PFSK-1 (cell line): ENCODE data around the gene TBXA2R.

Experiments
- FOXP2 ChIP-seq: optimal IDR thresholded peaks from 2 replicates; pipeline ENCODE3; 2011; ENCODE audit warnings: borderline replicate concordance, control low read depth, inconsistent platforms; ENCODE audit not compliant: insufficient read depth; ENCODE audit errors: extremely low read length, extremely low read depth
- POLR2AphosphoS5 ChIP-seq: IDR thresholded peaks from 2 replicates; pipeline ENCODE4 v1.6.1; 2012; ENCODE audit warnings: low read depth, mild to moderate bottlenecking, control low read depth, low read length, moderate library complexity
- SIN3A ChIP-seq: IDR thresholded peaks from 2 replicates; pipeline ENCODE4 v1.6.1; 2012; ENCODE audit warnings: mild to moderate bottlenecking, low read length, moderate library complexity, borderline replicate concordance; ENCODE audit not compliant: insufficient read depth
- TAF1 ChIP-seq: IDR thresholded peaks from 2 replicates; pipeline ENCODE4 v1.6.1; 2012; ENCODE audit warnings: low read length, control low read depth, borderline replicate concordance; ENCODE audit not compliant: insufficient read depth
- TF ChIP-seq, protein P1 (sequence below), 2 experiments: IDR thresholded peaks; 2 replicates each; pipeline versions ENCODE4 v1.6.1 to v1.8.0; 2011 to 2012; ENCODE audit warnings: low read depth in 2 of 2, low read length in 2 of 2, control low read depth in 1 of 2, inconsistent platforms in 1 of 2, mild to moderate bottlenecking in 1 of 2, moderate library complexity in 1 of 2; ENCODE audit not compliant: insufficient read depth in 1 of 2

DNA sequence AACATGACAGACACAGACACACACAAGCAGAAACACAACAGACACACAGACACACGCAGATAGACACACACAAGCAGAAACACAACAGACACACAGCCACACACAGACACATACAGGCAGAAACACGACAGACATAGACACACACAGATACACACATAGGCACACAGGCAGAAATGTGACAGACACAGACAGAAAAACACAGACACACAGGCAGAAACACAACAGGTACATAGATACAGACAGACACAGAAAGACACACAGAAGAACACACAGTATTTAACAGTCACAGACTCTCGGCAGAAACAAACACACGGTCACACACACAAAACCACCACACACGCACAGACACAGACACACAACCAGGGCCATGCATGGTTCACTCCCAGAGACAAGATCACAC lies 905 bp downstream of the TBXA2R start:
- TF ChIP-seq POLR2AphosphoS5 (no peak), SIN3A (no peak), TAF1 (no peak), FOXP2 (no peak)
- TF ChIP-seq, protein P1, sequence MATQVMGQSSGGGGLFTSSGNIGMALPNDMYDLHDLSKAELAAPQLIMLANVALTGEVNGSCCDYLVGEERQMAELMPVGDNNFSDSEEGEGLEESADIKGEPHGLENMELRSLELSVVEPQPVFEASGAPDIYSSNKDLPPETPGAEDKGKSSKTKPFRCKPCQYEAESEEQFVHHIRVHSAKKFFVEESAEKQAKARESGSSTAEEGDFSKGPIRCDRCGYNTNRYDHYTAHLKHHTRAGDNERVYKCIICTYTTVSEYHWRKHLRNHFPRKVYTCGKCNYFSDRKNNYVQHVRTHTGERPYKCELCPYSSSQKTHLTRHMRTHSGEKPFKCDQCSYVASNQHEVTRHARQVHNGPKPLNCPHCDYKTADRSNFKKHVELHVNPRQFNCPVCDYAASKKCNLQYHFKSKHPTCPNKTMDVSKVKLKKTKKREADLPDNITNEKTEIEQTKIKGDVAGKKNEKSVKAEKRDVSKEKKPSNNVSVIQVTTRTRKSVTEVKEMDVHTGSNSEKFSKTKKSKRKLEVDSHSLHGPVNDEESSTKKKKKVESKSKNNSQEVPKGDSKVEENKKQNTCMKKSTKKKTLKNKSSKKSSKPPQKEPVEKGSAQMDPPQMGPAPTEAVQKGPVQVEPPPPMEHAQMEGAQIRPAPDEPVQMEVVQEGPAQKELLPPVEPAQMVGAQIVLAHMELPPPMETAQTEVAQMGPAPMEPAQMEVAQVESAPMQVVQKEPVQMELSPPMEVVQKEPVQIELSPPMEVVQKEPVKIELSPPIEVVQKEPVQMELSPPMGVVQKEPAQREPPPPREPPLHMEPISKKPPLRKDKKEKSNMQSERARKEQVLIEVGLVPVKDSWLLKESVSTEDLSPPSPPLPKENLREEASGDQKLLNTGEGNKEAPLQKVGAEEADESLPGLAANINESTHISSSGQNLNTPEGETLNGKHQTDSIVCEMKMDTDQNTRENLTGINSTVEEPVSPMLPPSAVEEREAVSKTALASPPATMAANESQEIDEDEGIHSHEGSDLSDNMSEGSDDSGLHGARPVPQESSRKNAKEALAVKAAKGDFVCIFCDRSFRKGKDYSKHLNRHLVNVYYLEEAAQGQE (IDR thresholded peaks at IDR 0.05; ENCODE audit: insufficient read depth in 1 of 2, low read depth in 2 of 2, low read length in 2 of 2), result no peak
